GM23338 (cell line): ENCODE results near the gene DAB1. TPM values are rescaled to one million over a fixed set of nuclear protein-coding genes. Genes with fewer than 3 reads are reported as not detected.

ENCODE experiments used
- ATAC-seq: fragments of 200-7000 bp; cut with Tn5 transposase; 3 replicates; pipeline ENCODE4 v1.9.1; 2020
- DNase-seq: peaks from one replicate; pipeline ENCODE4 v3.0.0-alpha.2; 2015; ENCODE audit warnings: low spot score
- H2AFZ ChIP-seq: fragments of 200-600 bp; sonication (generic); 2 replicates; pipeline ENCODE4 v1.8.0; 2016; ENCODE audit warnings: antibody characterized with exemption, mild to moderate bottlenecking, moderate library complexity
- H3F3A ChIP-seq: fragments of 200-600 bp; sonication (generic); replicated peaks from 2 replicates; pipeline ENCODE4 v1.8.0; 2017; ENCODE audit warnings: antibody characterized with exemption, mixed run types, low read depth
- H3K27ac ChIP-seq: fragments of 200-600 bp; sonication (generic); 2 replicates; pipeline ENCODE4 v1.6.1; 2016; ENCODE audit warnings: low read depth
- H3K27me3 ChIP-seq: fragments of 200-600 bp; sonication (generic); 2 replicates; pipeline ENCODE4 v1.8.0; 2016; ENCODE audit warnings: mild to moderate bottlenecking, mixed run types, moderate library complexity; ENCODE audit not compliant: insufficient read depth
- H3K36me3 ChIP-seq: fragments of 200-600 bp; sonication (generic); 2 replicates; pipeline ENCODE4 v1.8.0; 2016; ENCODE audit warnings: mild to moderate bottlenecking; ENCODE audit not compliant: insufficient read depth
- H3K4me1 ChIP-seq: fragments of 200-600 bp; sonication (generic); 2 replicates; pipeline ENCODE4 v1.8.0; 2016; ENCODE audit warnings: mild to moderate bottlenecking, moderate library complexity; ENCODE audit not compliant: insufficient read depth
- H3K4me2 ChIP-seq: fragments of 200-600 bp; sonication (generic); 2 replicates; pipeline ENCODE4 v1.7.1; 2017; ENCODE audit warnings: mixed run types
- H3K4me3 ChIP-seq: fragments of 200-600 bp; sonication (generic); 2 replicates; pipeline ENCODE4 v1.6.1; 2016; ENCODE audit warnings: mixed run types
- H3K79me2 ChIP-seq: fragments of 200-600 bp; sonication (generic); replicated peaks from 2 replicates; pipeline ENCODE4 v1.8.0; 2017; ENCODE audit warnings: mild to moderate bottlenecking; ENCODE audit not compliant: insufficient read depth
- H3K9me2 ChIP-seq: fragments of 200-600 bp; sonication (generic); 2 replicates; pipeline ENCODE4 v1.8.0; 2017; ENCODE audit not compliant: insufficient read depth
- H4K20me1 ChIP-seq: fragments of 200-600 bp; sonication (generic); replicated peaks from 2 replicates; pipeline ENCODE4 v1.8.0; 2017; ENCODE audit warnings: mild to moderate bottlenecking; ENCODE audit not compliant: insufficient read depth
- H3K27ac Mint-ChIP-seq: 2 replicates; pipeline ENCODE4 v1.8.0; 2020; ENCODE audit warnings: inconsistent platforms, mild to moderate bottlenecking, moderate library complexity, mixed read lengths
- H3K27me3 Mint-ChIP-seq: 3 replicates; pipeline ENCODE4 v1.8.0; 2022; ENCODE audit warnings: low read depth, mild to moderate bottlenecking, moderate library complexity, mixed read lengths, inconsistent platforms; ENCODE audit not compliant: insufficient read depth, poor library complexity
- H3K36me3 Mint-ChIP-seq: 3 replicates; pipeline ENCODE4 v1.8.0; 2021; ENCODE audit warnings: low read depth, mild to moderate bottlenecking, inconsistent platforms, moderate library complexity, mixed read lengths
- H3K4me1 Mint-ChIP-seq: 3 replicates; pipeline ENCODE4 v1.8.0; 2020; ENCODE audit warnings: mild to moderate bottlenecking, inconsistent platforms, mixed read lengths
- H3K4me3 Mint-ChIP-seq: 3 replicates; pipeline ENCODE4 v1.8.0; 2021; ENCODE audit warnings: moderate library complexity, mild to moderate bottlenecking, inconsistent platforms, mixed read lengths
- H3K9me3 Mint-ChIP-seq: 3 replicates; pipeline ENCODE4 v1.8.0; 2020; ENCODE audit warnings: moderate library complexity, mild to moderate bottlenecking, inconsistent platforms, mixed read lengths
- CREB1 ChIP-seq: fragments of 250-450 bp; sonication (Bioruptor Pico); IDR thresholded peaks from 2 replicates; pipeline ENCODE4 v1.5.0; 2020; ENCODE audit warnings: low read depth, mild to moderate bottlenecking, moderate library complexity
- ETS1 ChIP-seq: IDR thresholded peaks from 2 replicates; pipeline ENCODE4 v1.6.1; 2016; ENCODE audit warnings: antibody characterized with exemption
- EZH2 ChIP-seq: fragments of 200-600 bp; sonication (generic); IDR thresholded peaks from one replicate; pipeline ENCODE4 v1.8.0; 2017; ENCODE audit warnings: antibody characterized with exemption, mild to moderate bottlenecking, low read depth; ENCODE audit not compliant: unreplicated experiment
- EZH2phosphoT487 ChIP-seq: fragments of 200-600 bp; sonication (generic); IDR thresholded peaks from one replicate; pipeline ENCODE4 v1.8.1; 2018; ENCODE audit warnings: antibody characterized with exemption; ENCODE audit not compliant: unreplicated experiment
- JUNB ChIP-seq: IDR thresholded peaks from one replicate; pipeline ENCODE4 v1.6.1; 2016; ENCODE audit warnings: antibody characterized with exemption; ENCODE audit not compliant: unreplicated experiment
- NANOG ChIP-seq: IDR thresholded peaks from 2 replicates; pipeline ENCODE4 v1.6.1; 2016; ENCODE audit warnings: antibody characterized with exemption, borderline replicate concordance
- POLR2AphosphoS5 ChIP-seq: IDR thresholded peaks from 2 replicates; pipeline ENCODE4 v1.6.1; 2016; ENCODE audit warnings: antibody characterized with exemption, low read depth
- REST ChIP-seq: IDR thresholded peaks from one replicate; pipeline ENCODE4 v1.6.1; 2018; ENCODE audit warnings: antibody characterized with exemption; ENCODE audit not compliant: unreplicated experiment
- STAT1 ChIP-seq: IDR thresholded peaks from one replicate; pipeline ENCODE4 v1.6.1; 2016; ENCODE audit warnings: antibody characterized with exemption; ENCODE audit not compliant: unreplicated experiment
- ZNF114 ChIP-seq: fragments of 250-450 bp; sonication (Bioruptor Pico); IDR thresholded peaks from 2 replicates; pipeline ENCODE4 v1.5.0; 2020; ENCODE audit warnings: mild to moderate bottlenecking, moderate library complexity
- ZNF331 ChIP-seq: fragments of 250-450 bp; sonication (Bioruptor Pico); IDR thresholded peaks from 2 replicates; pipeline ENCODE4 v1.5.0; 2020; ENCODE audit warnings: low read depth, mild to moderate bottlenecking, moderate library complexity
- polyA plus RNA-seq: library from polyadenylated mRNA; unstranded; fragments of >200 nt; fragmentation: Nextera tagmentation; extraction: Ambion mirVana; gene quantifications from 2 replicates; pipeline ENCODE4 v1.2.1, GENCODE V29; 2016
- total RNA-seq: library from RNA; depleted of rRNA; stranded (reverse); fragments of >200 nt; shearing (Covaris generic); gene quantifications from 2 replicates; pipeline ENCODE4 v1.2.3, GENCODE V29; 2014

DAB1 gene
- total and polyA plus RNA-seq, 2 experiments from 2014 or later: 12.8 to 14.5 TPM

- no peak overlapping the region for H2AFZ ChIP-seq
- TF ChIP-seq ZNF114 (no peak), ZNF331 (no peak), JUNB (no peak), REST (no peak), STAT1 (no peak), POLR2AphosphoS5 (no peak), EZH2 (no peak), EZH2phosphoT487 (no peak), CREB1 (CRISPR knock-in tag) (no peak), NANOG (no peak), ETS1 (no peak)
- no peak for ATAC-seq
- Mint-ChIP-seq H3K27me3 (peaks cover 5% of the 10 kb centered on the region), H3K27ac (no peak overlapping the region), H3K9me3 (no peaks in the 10 kb centered on the region), H3K4me3 (peak overlapping the region; percentile 91), H3K4me1 (peaks cover 32% of the 10 kb centered on the region), H3K36me3 (no peaks in the 10 kb centered on the region; the same call in 2 of the 3 replicates)
- H3K27ac ChIP-seq: no peak overlapping the region
- peak; percentile 43 for DNase-seq
- peaks cover 49% of the 10 kb centered on the region for H3K79me2 ChIP-seq
- H3K27me3 ChIP-seq: peaks cover 27% of the 10 kb centered on the region
- H3K4me2 ChIP-seq: peak overlapping the region; percentile 79
- peaks cover 33% of the 10 kb centered on the region for H3K4me1 ChIP-seq
- no peaks in the 10 kb centered on the region for H3K9me2 ChIP-seq
- H3K36me3 ChIP-seq: no peaks in the 10 kb centered on the region
- H3K4me3 ChIP-seq: peak overlapping the region; percentile 82
- peaks cover 6% of the 10 kb centered on the region for H3F3A ChIP-seq
- no peaks in the 10 kb centered on the region; the same call in 1 of the 2 replicates for H4K20me1 ChIP-seq
Observed at GRCh38 chr1:57420981-57421785, 2.7 kb downstream of the DAB1 start.

- no peaks in the 10 kb centered on the region; the same call in 1 of the 2 replicates for H3F3A ChIP-seq
- TF ChIP-seq ETS1: no peak
- TF ChIP-seq STAT1: no peak
- TF ChIP-seq NANOG: no peak
- TF ChIP-seq CREB1 (CRISPR knock-in tag): no peak
- no peak for TF ChIP-seq ZNF331
- TF ChIP-seq EZH2phosphoT487: no peak
- no peak for TF ChIP-seq EZH2
Observed at GRCh38 chr1:57418971-57419370, 4.9 kb downstream of the DAB1 start.

More at GRCh38 chr1:57418971-57419370, 4.9 kb downstream of the DAB1 start:
- Mint-ChIP-seq H3K4me3 (no peak overlapping the region), H3K27ac (no peak overlapping the region), H3K9me3 (no peaks in the 10 kb centered on the region), H3K27me3 (peaks cover 3% of the 10 kb centered on the region), H3K36me3 (no peaks in the 10 kb centered on the region), H3K4me1 (peaks cover 21% of the 10 kb centered on the region)
- Histone ChIP-seq H2AFZ (no peak overlapping the region), H3K4me3 (no peak overlapping the region), H3K4me1 (peaks cover 23% of the 10 kb centered on the region), H3K4me2 (no peak overlapping the region), H3K36me3 (no peaks in the 10 kb centered on the region), H4K20me1 (no peaks in the 10 kb centered on the region; the same call in 1 of the 2 replicates), H3K9me2 (no peaks in the 10 kb centered on the region), H3K27me3 (peaks cover 13% of the 10 kb centered on the region; the same call in 1 of the 2 replicates), H3K27ac (no peak overlapping the region), H3K79me2 (peaks cover 71% of the 10 kb centered on the region)
- ATAC-seq: no peak
- DNase-seq: no peak
